DOHH2 (cell line): ENCODE results near the gene BBX.

Experiments
- H3F3A ChIP-seq: fragments of 200-600 bp; sonication (generic), shearing (Covaris generic); 2 replicates; pipeline ENCODE4 v1.6.0; 2016; ENCODE audit warnings: antibody characterized with exemption, mild to moderate bottlenecking; ENCODE audit not compliant: control insufficient read depth, insufficient read depth
- H3K27ac ChIP-seq: fragments of 200-600 bp; sonication (generic); 2 replicates; pipeline ENCODE4 v1.5.1; 2014; ENCODE audit warnings: low read depth, mild to moderate bottlenecking, low read length, moderate library complexity
- H3K27me3 ChIP-seq: fragments of 200-600 bp; sonication (generic); 2 replicates; pipeline ENCODE4 v1.6.1; 2014; ENCODE audit warnings: mild to moderate bottlenecking, low read length, mixed read lengths; ENCODE audit not compliant: control insufficient read depth
- H3K36me3 ChIP-seq: fragments of 200-600 bp; sonication (generic); 2 replicates; pipeline ENCODE4 v1.6.1; 2014; ENCODE audit warnings: mild to moderate bottlenecking, low read length, moderate library complexity, mixed read lengths; ENCODE audit not compliant: control insufficient read depth
- H3K4me1 ChIP-seq: fragments of 200-600 bp; sonication (generic); 2 replicates; pipeline ENCODE4 v1.6.1; 2014; ENCODE audit warnings: mild to moderate bottlenecking, low read length, mixed read lengths; ENCODE audit not compliant: control insufficient read depth
- H3K4me2 ChIP-seq: fragments of 200-600 bp; sonication (generic); 2 replicates; pipeline ENCODE4 v1.6.0; 2014; ENCODE audit warnings: mild to moderate bottlenecking, low read length, moderate library complexity
- H3K4me3 ChIP-seq: fragments of 200-600 bp; sonication (generic); 2 replicates; pipeline ENCODE4 v1.5.1; 2014; ENCODE audit warnings: mild to moderate bottlenecking, low read length, mixed read lengths
- H3K79me2 ChIP-seq: fragments of 200-600 bp; sonication (generic); 2 replicates; pipeline ENCODE4 v1.6.1; 2014; ENCODE audit warnings: mild to moderate bottlenecking, low read length, mixed read lengths; ENCODE audit not compliant: control insufficient read depth
- H3K9me2 ChIP-seq: fragments of 200-600 bp; sonication (generic); replicated peaks from 2 replicates; pipeline ENCODE4 v1.6.1; 2014; ENCODE audit warnings: mild to moderate bottlenecking, low read length, mixed read lengths; ENCODE audit not compliant: control insufficient read depth
- H3K9me3 ChIP-seq: fragments of 200-600 bp; sonication (generic); 2 replicates; pipeline ENCODE4 v1.6.1; 2014; ENCODE audit warnings: antibody characterized with exemption, low read length, mixed read lengths; ENCODE audit not compliant: control insufficient read depth, insufficient read depth
- H4K20me1 ChIP-seq: fragments of 200-600 bp; sonication (generic); 2 replicates; pipeline ENCODE4 v1.6.0; 2014; ENCODE audit warnings: low read depth, mild to moderate bottlenecking, antibody characterized with exemption, low read length, moderate library complexity; ENCODE audit not compliant: control insufficient read depth, insufficient read depth
- CTCF ChIP-seq: fragments of 200-600 bp; sonication (generic); IDR thresholded peaks from one replicate; pipeline ENCODE4 v1.5.1; 2014; ENCODE audit warnings: antibody characterized with exemption, mild to moderate bottlenecking, low read depth, low read length; ENCODE audit not compliant: poor library complexity, severe bottlenecking
- EZH2phosphoT487 ChIP-seq: fragments of 200-600 bp; sonication (generic); IDR thresholded peaks from 2 replicates; pipeline ENCODE4 v1.6.1; 2017; ENCODE audit warnings: borderline replicate concordance, mild to moderate bottlenecking, antibody characterized with exemption, low read length, moderate library complexity, mixed read lengths

The BBX gene

GRCh38 chr3:107676469-107677309 lies 153.9 kb downstream of the BBX start:
- Histone ChIP-seq H3K4me1 (peaks cover 39% of the 10 kb centered on the region), H3K9me3 (no peaks in the 10 kb centered on the region), H3K4me2 (peak overlapping the region; percentile 76), H3K36me3 (no peaks in the 10 kb centered on the region), H3K79me2 (peaks cover 16% of the 10 kb centered on the region), H4K20me1 (no peaks in the 10 kb centered on the region), H3F3A (peaks cover 21% of the 10 kb centered on the region), H3K27ac (peak overlapping the region; percentile 89), H3K9me2 (no peaks in the 10 kb centered on the region), H3K27me3 (no peaks in the 10 kb centered on the region), H3K4me3 (peak overlapping the region; percentile 55)
- TF ChIP-seq CTCF: peak; percentile 77
- no peak for TF ChIP-seq EZH2phosphoT487

GRCh38 chr3:107679921-107680320 lies 157.2 kb downstream of the BBX start:
- TF ChIP-seq CTCF (no peak), EZH2phosphoT487 (no peak)
- peaks cover 12% of the 10 kb centered on the region for H3F3A ChIP-seq

GRCh38 chr3:107680698-107681097 lies 157.9 kb downstream of the BBX start:
- H3K4me3 ChIP-seq: no peak overlapping the region
- H3K36me3 ChIP-seq: no peaks in the 10 kb centered on the region
- peaks cover 16% of the 10 kb centered on the region for H3K79me2 ChIP-seq
- H3K9me3 ChIP-seq: no peaks in the 10 kb centered on the region
- no peaks in the 10 kb centered on the region for H4K20me1 ChIP-seq
- peaks cover 14% of the 10 kb centered on the region for H3K4me1 ChIP-seq
- peaks cover 6% of the 10 kb centered on the region for H3F3A ChIP-seq
- H3K27me3 ChIP-seq: no peaks in the 10 kb centered on the region
- TF ChIP-seq EZH2phosphoT487: no peak
- TF ChIP-seq CTCF: no peak
- H3K27ac ChIP-seq: no peak overlapping the region
- H3K4me2 ChIP-seq: no peak overlapping the region
- H3K9me2 ChIP-seq: no peaks in the 10 kb centered on the region

More at GRCh38 chr3:107679921-107680320, 157.2 kb downstream of the BBX start:
- Histone ChIP-seq H4K20me1 (no peaks in the 10 kb centered on the region), H3K4me3 (no peak overlapping the region), H3K4me1 (peaks cover 22% of the 10 kb centered on the region), H3K9me3 (no peaks in the 10 kb centered on the region), H3K79me2 (peaks cover 16% of the 10 kb centered on the region), H3K9me2 (no peaks in the 10 kb centered on the region), H3K4me2 (no peak overlapping the region), H3K27me3 (no peaks in the 10 kb centered on the region), H3K36me3 (no peaks in the 10 kb centered on the region), H3K27ac (no peak overlapping the region)
